Gastroesophageal sphincter (tissue), 4 donors: ENCODE data around the gene SOX21. TPM values are rescaled to one million over a fixed set of nuclear protein-coding genes. Genes with fewer than 3 reads are reported as not detected.

Experiments
- ATAC-seq: fragments of 150-250 bp; one replicate; pipeline ENCODE4 v1.9.1; 2016; ENCODE audit warnings: mild to moderate bottlenecking, moderate library complexity
- H3K27ac ChIP-seq, 4 donors: fragments of 200-600 bp; sonication (generic) in 3 of 4; 1 replicate in 3 of 4; 2 replicates in 1 of 4; pipeline ENCODE4 v1.5.1; 2016 to 2019
- H3K27me3 ChIP-seq: fragments of 200-600 bp; sonication (generic); one replicate; pipeline ENCODE4 v1.5.1; 2019
- H3K36me3 ChIP-seq, 2 donors: fragments of 200-600 bp; sonication (generic); one replicate each; pipeline ENCODE4 v1.5.1; 2019; ENCODE audit warnings: control low read depth in 1 of 2
- H3K4me1 ChIP-seq, 3 donors: fragments of 200-600 bp; sonication (generic); 1 replicate in 2 of 3; 2 replicates in 1 of 3; pipeline ENCODE4 v1.5.1; 2016 to 2019; ENCODE audit warnings: control low read depth in 2 of 3
- H3K4me3 ChIP-seq, 2 donors: fragments of 200-600 bp; sonication (generic); one replicate each; pipeline ENCODE4 v1.5.1; 2019; ENCODE audit warnings: mild to moderate bottlenecking in 1 of 2, moderate library complexity in 1 of 2
- H3K9me3 ChIP-seq, 3 donors: fragments of 200-600 bp; sonication (generic); one replicate each; pipeline ENCODE4 v1.5.1; 2017 to 2019; ENCODE audit warnings: control low read depth in 2 of 3
- EP300 ChIP-seq: sonication (generic); formaldehyde crosslinking; IDR thresholded peaks from one replicate; pipeline ENCODE4 v1.6.1; 2017; ENCODE audit warnings: antibody characterized with exemption, mild to moderate bottlenecking
- POLR2A ChIP-seq, 2 donors: fragments of 450-650 bp; IDR thresholded peaks; one replicate each; pipeline ENCODE4 v1.6.1; 2017; ENCODE audit warnings: antibody characterized with exemption in 2 of 2, mild to moderate bottlenecking in 2 of 2, moderate library complexity in 1 of 2
- POLR2AphosphoS5 ChIP-seq: sonication (generic); formaldehyde crosslinking; IDR thresholded peaks from one replicate; pipeline ENCODE4 v1.6.1; 2017; ENCODE audit warnings: antibody characterized with exemption
- WGBS, 2 donors: methylation state at CpG; one replicate each; pipeline ENCODE4 v1.1.5; 2018; ENCODE audit warnings: low coverage in 1 of 2; 5-methylcytosine and 5-hydroxymethylcytosine counted together
- total RNA-seq, 4 donors: library from RNA; depleted of rRNA; stranded (reverse); fragments of >200 nt; gene quantifications; one replicate each; pipeline ENCODE4 v1.1.0, GENCODE V29; 2016
- TF ChIP-seq, protein P1 (sequence below), 4 experiments: fragments of 200-600 bp in 2 of 4; fragments of 450-650 bp in 2 of 4; sonication (generic) in 1 of 4; IDR thresholded peaks; one replicate each; pipeline ENCODE4 v1.5.1; 2017 to 2019; ENCODE audit warnings: antibody characterized with exemption in 4 of 4, mild to moderate bottlenecking in 2 of 4, moderate library complexity in 2 of 4

SOX21 gene
- total RNA-seq, 4 donors from 2014 or later: 0.47 to 0.59 TPM; not detected in 2

DNA sequence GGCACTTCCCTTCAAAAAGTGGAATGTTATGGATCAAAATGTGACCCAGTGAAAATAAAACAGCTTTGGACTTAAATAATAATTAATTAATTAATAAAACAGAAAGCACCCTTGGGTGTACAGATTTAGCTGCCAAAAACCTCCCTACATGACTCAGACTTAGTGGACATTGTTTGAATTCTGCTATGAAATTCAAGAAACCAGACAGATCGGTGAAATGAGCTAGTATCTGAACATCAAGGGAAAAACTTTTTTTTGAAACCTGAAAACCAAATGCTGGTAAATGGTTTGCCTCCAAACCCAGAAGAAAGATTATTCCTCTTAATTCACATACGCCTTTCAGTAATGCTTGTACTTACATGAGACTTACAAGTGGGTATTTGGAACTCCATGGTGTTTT, 33.5 kb downstream of the SOX21 start:
- TF ChIP-seq EP300: no peak
- no peak for TF ChIP-seq POLR2A (IDR thresholded peaks at IDR 0.05)
- TF ChIP-seq POLR2AphosphoS5: no peak
- H3K27me3 ChIP-seq: peaks cover 33% of the 10 kb centered on the region
- no peak for ATAC-seq
- H3K36me3 ChIP-seq: no peaks in the 10 kb centered on the region
- WGBS, 2 donors: 76 to 83% methylated on average over 2 of the region's 2 CpGs
- H3K4me3 ChIP-seq: no peak overlapping the region
- H3K4me1 ChIP-seq: no peaks in the 10 kb centered on the region
- H3K27ac ChIP-seq: no peak overlapping the region
- no peaks in the 10 kb centered on the region for H3K9me3 ChIP-seq

GRCh38 chr13:94677799-94678198, 34.5 kb downstream of the SOX21 start:
- peaks cover 33% of the 10 kb centered on the region for H3K27me3 ChIP-seq
- no peak overlapping the region for H3K4me3 ChIP-seq
- TF ChIP-seq, protein P1, sequence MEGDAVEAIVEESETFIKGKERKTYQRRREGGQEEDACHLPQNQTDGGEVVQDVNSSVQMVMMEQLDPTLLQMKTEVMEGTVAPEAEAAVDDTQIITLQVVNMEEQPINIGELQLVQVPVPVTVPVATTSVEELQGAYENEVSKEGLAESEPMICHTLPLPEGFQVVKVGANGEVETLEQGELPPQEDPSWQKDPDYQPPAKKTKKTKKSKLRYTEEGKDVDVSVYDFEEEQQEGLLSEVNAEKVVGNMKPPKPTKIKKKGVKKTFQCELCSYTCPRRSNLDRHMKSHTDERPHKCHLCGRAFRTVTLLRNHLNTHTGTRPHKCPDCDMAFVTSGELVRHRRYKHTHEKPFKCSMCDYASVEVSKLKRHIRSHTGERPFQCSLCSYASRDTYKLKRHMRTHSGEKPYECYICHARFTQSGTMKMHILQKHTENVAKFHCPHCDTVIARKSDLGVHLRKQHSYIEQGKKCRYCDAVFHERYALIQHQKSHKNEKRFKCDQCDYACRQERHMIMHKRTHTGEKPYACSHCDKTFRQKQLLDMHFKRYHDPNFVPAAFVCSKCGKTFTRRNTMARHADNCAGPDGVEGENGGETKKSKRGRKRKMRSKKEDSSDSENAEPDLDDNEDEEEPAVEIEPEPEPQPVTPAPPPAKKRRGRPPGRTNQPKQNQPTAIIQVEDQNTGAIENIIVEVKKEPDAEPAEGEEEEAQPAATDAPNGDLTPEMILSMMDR (IDR thresholded peaks at IDR 0.05): no peak
- TF ChIP-seq EP300: no peak
- TF ChIP-seq POLR2A (IDR thresholded peaks at IDR 0.05): no peak
- no peak for TF ChIP-seq POLR2AphosphoS5
- no peaks in the 10 kb centered on the region for H3K36me3 ChIP-seq
- H3K4me1 ChIP-seq: no peaks in the 10 kb centered on the region
- H3K27ac ChIP-seq: no peak overlapping the region
- WGBS, 2 donors: 67 to 85% methylated on average over 2 of the region's 2 CpGs
- H3K9me3 ChIP-seq: no peaks in the 10 kb centered on the region
- ATAC-seq: no peak

DNA sequence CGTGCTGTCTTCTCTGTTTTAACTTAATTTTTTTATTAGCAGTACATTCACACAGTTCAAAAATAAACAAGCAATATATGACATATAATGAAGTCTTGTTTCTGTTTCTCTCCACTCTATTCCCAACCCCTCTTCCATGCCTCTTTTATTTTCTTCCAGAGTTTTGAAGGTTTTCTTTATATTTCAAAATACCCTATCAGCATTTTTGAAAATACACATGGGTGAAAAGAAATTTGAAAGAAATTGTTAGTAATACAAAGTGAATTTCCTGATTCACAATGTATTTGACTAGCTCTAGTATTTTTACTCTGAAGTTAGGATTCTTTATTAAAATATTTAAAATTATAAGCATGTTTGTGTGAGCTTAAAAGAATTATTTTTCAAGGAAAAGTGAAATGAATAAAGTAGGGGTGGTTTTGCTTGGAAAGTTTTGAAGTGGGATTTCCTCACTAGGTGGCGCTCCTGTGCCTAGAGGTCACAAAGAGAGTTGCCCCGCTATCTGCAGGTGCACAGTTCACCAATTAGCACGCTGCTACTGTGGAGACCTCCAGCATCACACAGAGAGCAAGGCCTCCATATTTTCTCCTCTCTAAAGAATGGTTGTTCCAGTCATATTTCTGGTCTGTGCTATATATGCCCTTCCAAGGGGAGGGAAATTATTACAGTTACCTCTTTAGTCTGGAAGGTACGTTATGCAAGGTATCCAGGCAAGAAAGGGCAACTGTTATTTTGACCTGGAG, 37.6 kb downstream of the SOX21 start:
- H3K9me3 ChIP-seq: no peaks in the 10 kb centered on the region
- H3K4me3 ChIP-seq: no peak overlapping the region
- TF ChIP-seq, protein P1 (IDR thresholded peaks at IDR 0.05): peak in 1 of 4 experiments; percentile 50
- TF ChIP-seq POLR2AphosphoS5: no peak
- peaks cover 29% of the 10 kb centered on the region for H3K27me3 ChIP-seq
- WGBS, 2 donors: 22 to 28% methylated on average over 5 of the region's 5 CpGs
- no peak overlapping the region for H3K27ac ChIP-seq
- H3K36me3 ChIP-seq: no peaks in the 10 kb centered on the region
- ATAC-seq: no peak
- no peaks in the 10 kb centered on the region for H3K4me1 ChIP-seq

DNA sequence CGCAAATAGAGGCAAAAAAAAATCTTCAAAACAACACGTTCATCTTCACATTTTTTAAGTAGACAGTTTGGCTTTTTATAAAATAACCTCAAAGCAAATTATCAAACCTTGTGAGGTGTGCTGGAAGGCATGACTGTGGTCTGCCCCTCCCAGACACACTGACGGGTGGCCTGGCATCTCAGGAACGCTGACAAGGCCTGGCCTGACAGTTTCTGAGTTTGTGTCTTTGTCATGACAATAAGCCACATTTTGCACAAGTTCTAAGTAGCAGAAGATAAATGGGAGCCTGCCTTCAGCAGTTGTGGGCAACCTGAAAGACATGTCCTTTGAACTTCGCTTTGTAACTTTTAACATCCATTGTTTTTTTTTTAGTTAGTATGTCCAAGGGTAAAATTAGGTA, 38.5 kb downstream of the SOX21 start:
- H3K9me3 ChIP-seq: no peaks in the 10 kb centered on the region
- H3K36me3 ChIP-seq: no peaks in the 10 kb centered on the region
- WGBS, 2 donors: 63 to 64% methylated on average over 5 of the region's 5 CpGs
- no peak for ATAC-seq
- TF ChIP-seq POLR2AphosphoS5 (no peak), POLR2A (IDR thresholded peaks at IDR 0.05) (no peak), EP300 (no peak)
- TF ChIP-seq, protein P1 (IDR thresholded peaks at IDR 0.05): no peak
- no peak overlapping the region for H3K27ac ChIP-seq
- peaks cover 22% of the 10 kb centered on the region for H3K27me3 ChIP-seq
- no peaks in the 10 kb centered on the region for H3K4me1 ChIP-seq
- H3K4me3 ChIP-seq: no peak overlapping the region

DNA sequence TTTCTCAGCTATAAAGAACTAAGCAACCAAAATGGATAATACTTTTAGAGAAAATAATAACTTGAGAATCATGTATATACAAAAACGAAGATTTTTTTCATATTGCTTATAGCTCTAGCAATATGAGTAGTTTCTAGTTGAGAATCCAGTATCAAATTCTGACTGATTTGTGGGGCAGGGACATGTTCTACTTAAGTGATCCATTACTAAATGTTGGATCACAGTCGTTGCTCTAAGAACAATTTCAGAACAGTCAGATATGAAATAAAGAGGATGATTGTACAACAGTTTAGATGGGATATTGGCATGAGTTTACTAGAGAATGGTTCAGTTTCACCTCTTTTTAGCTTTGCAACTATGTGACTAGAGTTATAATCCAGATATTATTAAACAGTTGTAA, 39.9 kb downstream of the SOX21 start:
- Histone ChIP-seq H3K4me1 (no peaks in the 10 kb centered on the region), H3K27ac (no peak overlapping the region), H3K36me3 (no peaks in the 10 kb centered on the region), H3K4me3 (no peak overlapping the region), H3K27me3 (peaks cover 17% of the 10 kb centered on the region), H3K9me3 (no peaks in the 10 kb centered on the region)
- no peak for TF ChIP-seq POLR2A (IDR thresholded peaks at IDR 0.05)
- no peak for TF ChIP-seq POLR2AphosphoS5
- TF ChIP-seq, protein P1 (IDR thresholded peaks at IDR 0.05): no peak
- no peak for TF ChIP-seq EP300
- WGBS, 2 donors: 69 to 71% methylated on average over 2 of the region's 2 CpGs
- no peak for ATAC-seq
